Measurements from ENCODE around the gene LMOD1.

The LMOD1 gene

GRCh38 chr1:201925301-201925567 lies 21.1 kb downstream of the LMOD1 start:
- no peak overlapping the region for H3K23ac ChIP-seq (ENCODE audit: low read length)
- H3K4me1 ChIP-seq (ENCODE audit: control insufficient read depth in 1 of 2, insufficient read depth in 2 of 2, low read length in 2 of 2), result no peaks in the 10 kb centered on the region
- no peaks in the 10 kb centered on the region for H3K27me3 ChIP-seq (ENCODE audit: insufficient read depth, low read length)
- H2AK5ac ChIP-seq (ENCODE audit: low read length), result no peak overlapping the region
- H3K9me3 ChIP-seq (ENCODE audit: insufficient read depth, low read depth, low read length), result peaks cover 2% of the 10 kb centered on the region
- H2BK5ac ChIP-seq (ENCODE audit: low read depth, low read length, poor library complexity), result no peak overlapping the region
- no peaks in the 10 kb centered on the region for H3K36me3 ChIP-seq (ENCODE audit: control insufficient read depth in 1 of 2, insufficient read depth in 2 of 2, low read length in 2 of 2)
- no CpG with 5 or more reads among the region's 2 CpGs for WGBS (ENCODE audit: extremely low coverage, insufficient coverage, insufficient read length)
- no peak overlapping the region for H4K12ac ChIP-seq (ENCODE audit: low read depth, low read length)
- H3K79me2 ChIP-seq (ENCODE audit: control insufficient read depth, insufficient read depth, low read length, poor library complexity), result no peaks in the 10 kb centered on the region
- H3K9ac ChIP-seq (ENCODE audit: low read length), result no peak overlapping the region
- H2BK120ac ChIP-seq (ENCODE audit: insufficient read depth, low read length, poor library complexity), result no peak overlapping the region
- H3K27ac ChIP-seq (ENCODE audit: low read depth, low read length), result no peak overlapping the region
- no peak overlapping the region for H3K14ac ChIP-seq (ENCODE audit: low read length)
- H4K91ac ChIP-seq (ENCODE audit: low read depth, low read length), result no peak overlapping the region
- H3K18ac ChIP-seq (ENCODE audit: low read length), result no peak overlapping the region
- no peak overlapping the region for H2AFZ ChIP-seq (ENCODE audit: insufficient read depth, low read length, poor library complexity)
- no peak for DNase-seq
- no peak overlapping the region for H3K4me2 ChIP-seq (ENCODE audit: low read length)
- no peaks in the 10 kb centered on the region for H3K79me1 ChIP-seq (ENCODE audit: low read length)
- no peak overlapping the region for H3K4ac ChIP-seq (ENCODE audit: low read depth, low read length)
- no peak overlapping the region for H4K8ac ChIP-seq (ENCODE audit: low read depth, low read length)
- H3K4me3 ChIP-seq (ENCODE audit: low read depth, low read length), result no peak overlapping the region
- H2BK12ac ChIP-seq (ENCODE audit: low read length), result no peak overlapping the region

GRCh38 chr1:201921952-201922558 lies 24.3 kb downstream of the LMOD1 start:
- Histone ChIP-seq H3K23ac (ENCODE audit: low read length) (no peak overlapping the region), H2AFZ (ENCODE audit: insufficient read depth, low read length, poor library complexity) (no peak overlapping the region), H3K14ac (ENCODE audit: low read length) (no peak overlapping the region), H3K79me2 (ENCODE audit: control insufficient read depth, insufficient read depth, low read length, poor library complexity) (no peaks in the 10 kb centered on the region), H2AK5ac (ENCODE audit: low read length) (no peak overlapping the region), H2BK12ac (ENCODE audit: low read length) (no peak overlapping the region), H3K27me3 (ENCODE audit: insufficient read depth, low read length) (no peaks in the 10 kb centered on the region), H4K91ac (ENCODE audit: low read depth, low read length) (no peak overlapping the region), H3K4me2 (ENCODE audit: low read length) (no peak overlapping the region), H3K36me3 (ENCODE audit: control insufficient read depth in 1 of 2, insufficient read depth in 2 of 2, low read length in 2 of 2) (no peaks in the 10 kb centered on the region), H3K4ac (ENCODE audit: low read depth, low read length) (no peak overlapping the region), H3K18ac (ENCODE audit: low read length) (no peak overlapping the region), H2BK120ac (ENCODE audit: insufficient read depth, low read length, poor library complexity) (no peak overlapping the region), H4K12ac (ENCODE audit: low read depth, low read length) (no peak overlapping the region), H4K8ac (ENCODE audit: low read depth, low read length) (no peak overlapping the region), H3K4me3 (ENCODE audit: low read depth, low read length) (no peak overlapping the region), H3K9ac (ENCODE audit: low read length) (no peak overlapping the region), H3K4me1 (ENCODE audit: control insufficient read depth in 1 of 2, insufficient read depth in 2 of 2, low read length in 2 of 2) (peaks cover 13 to 14% of the 10 kb centered on the region in 2 experiments), H3K9me3 (ENCODE audit: insufficient read depth, low read depth, low read length) (peaks cover 2% of the 10 kb centered on the region), H3K79me1 (ENCODE audit: low read length) (peaks cover 3% of the 10 kb centered on the region), H3K27ac (ENCODE audit: low read depth, low read length) (no peak overlapping the region), H2BK5ac (ENCODE audit: low read depth, low read length, poor library complexity) (no peak overlapping the region)
- no CpG with 5 or more reads among the region's 3 CpGs for WGBS (ENCODE audit: extremely low coverage, insufficient coverage, insufficient read length)
- DNase-seq, result no peak

GRCh38 chr1:201918343-201918742 lies 28.0 kb downstream of the LMOD1 start:
- Histone ChIP-seq H3K79me1 (ENCODE audit: low read length) (peaks cover 10% of the 10 kb centered on the region), H4K12ac (ENCODE audit: low read depth, low read length) (no peak overlapping the region), H3K23ac (ENCODE audit: low read length) (no peak overlapping the region), H4K91ac (ENCODE audit: low read depth, low read length) (no peak overlapping the region), H3K27me3 (ENCODE audit: insufficient read depth, low read length) (no peaks in the 10 kb centered on the region), H3K4me3 (ENCODE audit: low read depth, low read length) (no peak overlapping the region), H3K27ac (ENCODE audit: low read depth, low read length) (no peak overlapping the region), H3K79me2 (ENCODE audit: control insufficient read depth, insufficient read depth, low read length, poor library complexity) (no peaks in the 10 kb centered on the region), H3K9ac (ENCODE audit: low read length) (no peak overlapping the region), H2BK120ac (ENCODE audit: insufficient read depth, low read length, poor library complexity) (no peak overlapping the region), H4K8ac (ENCODE audit: low read depth, low read length) (no peak overlapping the region), H3K9me3 (ENCODE audit: insufficient read depth, low read depth, low read length) (peaks cover 2% of the 10 kb centered on the region), H2BK5ac (ENCODE audit: low read depth, low read length, poor library complexity) (no peak overlapping the region), H3K4ac (ENCODE audit: low read depth, low read length) (no peak overlapping the region), H2BK12ac (ENCODE audit: low read length) (no peak overlapping the region), H3K4me1 (ENCODE audit: control insufficient read depth in 1 of 2, insufficient read depth in 2 of 2, low read length in 2 of 2) (peaks cover 17 to 20% of the 10 kb centered on the region in 2 experiments), H3K36me3 (ENCODE audit: control insufficient read depth in 1 of 2, insufficient read depth in 2 of 2, low read length in 2 of 2) (no peaks in the 10 kb centered on the region), H2AFZ (ENCODE audit: insufficient read depth, low read length, poor library complexity) (no peak overlapping the region), H3K4me2 (ENCODE audit: low read length) (no peak overlapping the region), H3K18ac (ENCODE audit: low read length) (no peak overlapping the region), H2AK5ac (ENCODE audit: low read length) (no peak overlapping the region), H3K14ac (ENCODE audit: low read length) (no peak overlapping the region)
- no peak for DNase-seq
- WGBS (ENCODE audit: extremely low coverage, insufficient coverage, insufficient read length), result no CpG with 5 or more reads among the region's 5 CpGs

- peak overlapping the region; percentile 46 for H3K27ac ChIP-seq (ENCODE audit: low read depth, low read length)
- no peak overlapping the region for H4K8ac ChIP-seq (ENCODE audit: low read depth, low read length)
- no CpG with 5 or more reads among the region's 7 CpGs for WGBS (ENCODE audit: extremely low coverage, insufficient coverage, insufficient read length)
- no peak overlapping the region for H3K23ac ChIP-seq (ENCODE audit: low read length)
- no peaks in the 10 kb centered on the region for H3K36me3 ChIP-seq (ENCODE audit: control insufficient read depth in 1 of 2, insufficient read depth in 2 of 2, low read length in 2 of 2)
- peak overlapping the region; percentile 11 for H3K14ac ChIP-seq (ENCODE audit: low read length)
- no peak overlapping the region for H2AFZ ChIP-seq (ENCODE audit: insufficient read depth, low read length, poor library complexity)
- peak overlapping the region; percentile 41 for H2BK120ac ChIP-seq (ENCODE audit: insufficient read depth, low read length, poor library complexity)
- H3K79me1 ChIP-seq (ENCODE audit: low read length), result peaks cover 10% of the 10 kb centered on the region
- H3K18ac ChIP-seq (ENCODE audit: low read length), result no peak overlapping the region
- no peak overlapping the region for H3K4ac ChIP-seq (ENCODE audit: low read depth, low read length)
- peaks cover 20 to 24% of the 10 kb centered on the region in 2 experiments for H3K4me1 ChIP-seq (ENCODE audit: control insufficient read depth in 1 of 2, insufficient read depth in 2 of 2, low read length in 2 of 2)
- H2AK5ac ChIP-seq (ENCODE audit: low read length), result peak overlapping the region; percentile 31
- no peak overlapping the region for H3K9ac ChIP-seq (ENCODE audit: low read length)
- H3K4me3 ChIP-seq (ENCODE audit: low read depth, low read length), result no peak overlapping the region
- H3K27me3 ChIP-seq (ENCODE audit: insufficient read depth, low read length), result no peaks in the 10 kb centered on the region
- H3K4me2 ChIP-seq (ENCODE audit: low read length), result no peak overlapping the region
- no peak overlapping the region for H4K12ac ChIP-seq (ENCODE audit: low read depth, low read length)
- peak overlapping the region; percentile 34 for H2BK12ac ChIP-seq (ENCODE audit: low read length)
- H3K9me3 ChIP-seq (ENCODE audit: insufficient read depth, low read depth, low read length), result no peaks in the 10 kb centered on the region
- peak overlapping the region; percentile 37 for H4K91ac ChIP-seq (ENCODE audit: low read depth, low read length)
- H2BK5ac ChIP-seq (ENCODE audit: low read depth, low read length, poor library complexity), result no peak overlapping the region
- no peak for DNase-seq
- H3K79me2 ChIP-seq (ENCODE audit: control insufficient read depth, insufficient read depth, low read length, poor library complexity), result no peaks in the 10 kb centered on the region
These were observed 28.9 kb downstream of the LMOD1 start for GRCh38 chr1:201917362-201918033.
